Measurements from ENCODE around the gene COL4A2. TPM values are rescaled to one million over a fixed set of nuclear protein-coding genes. Genes with fewer than 3 reads are reported as not detected.
"Not testable (repeated sequence)": the region's sequence is repeated elsewhere in the genome, so short reads cannot be mapped to it uniquely, and the experiment has no call there.

COL4A2 gene
- total RNA-seq, 4 donors from 2014 or later = 43.0 to 72.7 (median 53.5) TPM

DNA sequence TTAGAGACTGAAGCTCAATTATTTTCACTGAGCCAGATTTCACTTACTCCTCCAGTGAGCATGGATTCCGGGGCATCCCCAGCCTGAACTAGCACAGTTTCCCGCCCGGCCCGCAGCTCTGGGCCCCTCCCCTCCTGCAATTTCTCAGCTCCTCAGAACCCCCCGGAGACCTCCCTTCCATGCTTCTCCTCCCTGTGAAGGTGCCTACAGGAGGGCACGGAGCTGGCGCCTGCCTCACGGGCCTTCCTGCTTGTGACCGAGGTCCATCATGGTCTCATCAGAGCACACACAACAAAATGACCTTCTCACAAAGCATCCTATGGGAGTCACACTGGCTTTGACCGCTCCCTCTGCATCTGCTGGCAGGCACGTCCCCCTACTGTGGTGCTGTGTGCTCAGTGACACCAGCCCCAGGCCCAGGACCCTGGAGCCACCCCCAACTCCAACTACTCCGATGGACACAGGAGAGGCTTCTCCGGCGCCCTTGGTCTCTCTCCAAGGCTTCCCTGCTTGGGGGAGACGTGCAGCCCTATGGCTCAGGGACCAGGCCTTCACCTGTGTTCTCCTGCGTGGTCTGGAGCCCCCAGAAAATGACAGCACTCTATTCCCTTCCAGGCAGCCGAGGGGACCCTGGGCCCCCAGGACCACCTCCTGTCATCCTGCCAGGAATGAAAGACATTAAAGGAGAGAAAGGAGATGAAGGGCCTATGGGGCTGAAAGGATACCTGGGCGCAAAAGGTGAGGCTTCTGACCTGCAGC, 177.4 kb downstream of the COL4A2 start:
- no peak overlapping the region for H3K4me3 ChIP-seq
- peaks cover 26% of the 10 kb centered on the region for H3K36me3 ChIP-seq
- no peaks in the 10 kb centered on the region for H3K27me3 ChIP-seq
- no peak overlapping the region for H3K27ac ChIP-seq
- no peak for TF ChIP-seq POLR2AphosphoS5 (IDR thresholded peaks at IDR 0.05)
- TF ChIP-seq, protein P1, sequence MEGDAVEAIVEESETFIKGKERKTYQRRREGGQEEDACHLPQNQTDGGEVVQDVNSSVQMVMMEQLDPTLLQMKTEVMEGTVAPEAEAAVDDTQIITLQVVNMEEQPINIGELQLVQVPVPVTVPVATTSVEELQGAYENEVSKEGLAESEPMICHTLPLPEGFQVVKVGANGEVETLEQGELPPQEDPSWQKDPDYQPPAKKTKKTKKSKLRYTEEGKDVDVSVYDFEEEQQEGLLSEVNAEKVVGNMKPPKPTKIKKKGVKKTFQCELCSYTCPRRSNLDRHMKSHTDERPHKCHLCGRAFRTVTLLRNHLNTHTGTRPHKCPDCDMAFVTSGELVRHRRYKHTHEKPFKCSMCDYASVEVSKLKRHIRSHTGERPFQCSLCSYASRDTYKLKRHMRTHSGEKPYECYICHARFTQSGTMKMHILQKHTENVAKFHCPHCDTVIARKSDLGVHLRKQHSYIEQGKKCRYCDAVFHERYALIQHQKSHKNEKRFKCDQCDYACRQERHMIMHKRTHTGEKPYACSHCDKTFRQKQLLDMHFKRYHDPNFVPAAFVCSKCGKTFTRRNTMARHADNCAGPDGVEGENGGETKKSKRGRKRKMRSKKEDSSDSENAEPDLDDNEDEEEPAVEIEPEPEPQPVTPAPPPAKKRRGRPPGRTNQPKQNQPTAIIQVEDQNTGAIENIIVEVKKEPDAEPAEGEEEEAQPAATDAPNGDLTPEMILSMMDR (IDR thresholded peaks at IDR 0.05) = no peak
- no peak for TF ChIP-seq EP300 (IDR thresholded peaks at IDR 0.05)
- TF ChIP-seq POLR2A (IDR thresholded peaks at IDR 0.05) = no peak
- no peaks in the 10 kb centered on the region for H3K9me3 ChIP-seq
- DNase-seq (ENCODE audit: low spot score in 2 of 2) = no peak
- H3K4me1 ChIP-seq = no peaks in the 10 kb centered on the region
- 88% methylated on average over 16 of the region's 18 CpGs for WGBS

DNA sequence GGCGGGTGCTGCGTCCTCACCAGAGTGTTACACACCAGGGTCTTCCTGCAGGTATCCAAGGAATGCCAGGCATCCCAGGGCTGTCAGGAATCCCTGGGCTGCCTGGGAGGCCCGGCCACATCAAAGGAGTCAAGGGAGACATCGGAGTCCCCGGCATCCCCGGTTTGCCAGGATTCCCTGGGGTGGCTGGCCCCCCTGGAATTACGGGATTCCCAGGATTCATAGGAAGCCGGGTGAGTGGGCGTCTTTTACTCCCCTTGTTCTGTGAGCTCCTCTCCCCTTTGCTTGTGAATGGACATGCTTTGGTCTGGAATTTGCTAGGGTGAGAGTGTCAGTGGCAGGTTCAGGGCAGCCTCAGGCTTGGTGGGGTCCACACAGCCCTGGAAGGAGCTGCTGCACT, 178.5 kb downstream of the COL4A2 start:
- H3K36me3 ChIP-seq = peaks cover 32% of the 10 kb centered on the region
- H3K27me3 ChIP-seq = no peaks in the 10 kb centered on the region
- no peaks in the 10 kb centered on the region for H3K9me3 ChIP-seq
- WGBS = 74% methylated on average over 7 of the region's 9 CpGs
- no peak overlapping the region for H3K27ac ChIP-seq
- no peak overlapping the region for H3K4me3 ChIP-seq
- TF ChIP-seq, protein P1 (IDR thresholded peaks at IDR 0.05) = no peak
- TF ChIP-seq EP300 (IDR thresholded peaks at IDR 0.05) = no peak
- TF ChIP-seq POLR2AphosphoS5 (IDR thresholded peaks at IDR 0.05) = no peak
- TF ChIP-seq POLR2A (IDR thresholded peaks at IDR 0.05) = no peak
- DNase-seq (ENCODE audit: low spot score in 2 of 2) = no peak
- no peaks in the 10 kb centered on the region for H3K4me1 ChIP-seq

DNA sequence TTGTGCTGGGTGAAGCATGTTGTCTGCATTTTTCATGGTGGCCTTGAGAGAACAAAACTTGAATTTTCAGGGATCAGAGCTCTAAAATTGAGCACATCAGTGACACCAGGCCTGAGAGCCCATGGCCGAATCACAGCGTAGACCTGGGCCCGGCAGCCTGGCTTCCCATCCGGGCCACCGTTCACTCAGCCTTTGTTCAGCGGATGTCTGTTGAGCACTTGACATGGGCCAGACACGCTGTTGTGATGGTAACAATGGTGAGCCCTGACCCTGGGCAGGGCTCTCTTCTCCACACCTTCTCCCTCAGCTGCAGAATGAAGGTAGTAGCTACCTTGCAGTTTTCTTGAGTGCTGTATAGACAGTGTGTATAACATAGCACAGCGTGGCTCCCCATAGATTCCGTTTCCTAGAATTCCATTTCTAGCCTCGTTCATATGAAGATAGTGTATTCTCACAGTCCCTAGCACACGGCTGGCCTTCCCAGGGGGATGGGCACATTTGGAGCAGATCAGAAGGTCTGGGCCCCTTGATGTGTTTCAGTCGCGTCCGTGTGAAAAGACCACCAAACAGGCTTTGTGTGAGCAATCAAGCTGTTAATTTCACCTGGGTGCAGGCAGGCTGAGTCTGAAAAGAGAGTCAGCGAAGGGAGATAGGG, 179.1 kb downstream of the COL4A2 start:
- Histone ChIP-seq H3K36me3 (peaks cover 38% of the 10 kb centered on the region), H3K27ac (no peak overlapping the region), H3K27me3 (no peaks in the 10 kb centered on the region), H3K9me3 (no peaks in the 10 kb centered on the region), H3K4me1 (no peaks in the 10 kb centered on the region), H3K4me3 (no peak overlapping the region)
- DNase-seq (ENCODE audit: low spot score in 2 of 2) = no peak
- TF ChIP-seq EP300 (IDR thresholded peaks at IDR 0.05) = no peak
- TF ChIP-seq POLR2A (IDR thresholded peaks at IDR 0.05) = no peak
- TF ChIP-seq POLR2AphosphoS5 (IDR thresholded peaks at IDR 0.05) = no peak
- TF ChIP-seq, protein P1 (IDR thresholded peaks at IDR 0.05) = no peak
- whole genome bisulfite sequencing = 90% methylated on average over 15 of the region's 15 CpGs

DNA sequence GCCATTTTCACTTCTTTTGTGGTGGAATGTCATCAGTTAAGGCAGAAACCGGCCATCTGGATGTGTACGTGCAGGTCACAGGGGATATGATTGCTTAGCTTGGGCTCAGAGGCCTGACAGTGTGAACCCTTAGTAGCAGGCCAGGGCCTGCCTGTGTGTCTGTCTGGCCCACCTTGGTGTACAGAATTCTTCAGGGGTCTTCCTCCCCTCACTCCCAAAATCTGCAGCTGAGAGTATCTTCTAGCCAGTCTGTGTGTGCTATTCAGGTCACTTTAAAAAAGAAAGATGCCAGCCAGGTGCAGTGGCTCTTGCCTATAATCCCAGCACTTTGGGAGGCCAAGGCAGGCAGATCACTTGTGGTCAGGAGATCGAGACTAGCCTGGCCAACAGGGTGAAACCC, 179.8 kb downstream of the COL4A2 start:
- H3K27me3 ChIP-seq; H3K27ac ChIP-seq; H3K4me3 ChIP-seq; H3K9me3 ChIP-seq; DNase-seq (ENCODE audit: low spot score in 2 of 2); H3K4me1 ChIP-seq: not testable (repeated sequence)
- 95% methylated on average over 3 of the region's 3 CpGs for WGBS
- H3K36me3 ChIP-seq = peaks cover 39% of the 10 kb centered on the region

DNA sequence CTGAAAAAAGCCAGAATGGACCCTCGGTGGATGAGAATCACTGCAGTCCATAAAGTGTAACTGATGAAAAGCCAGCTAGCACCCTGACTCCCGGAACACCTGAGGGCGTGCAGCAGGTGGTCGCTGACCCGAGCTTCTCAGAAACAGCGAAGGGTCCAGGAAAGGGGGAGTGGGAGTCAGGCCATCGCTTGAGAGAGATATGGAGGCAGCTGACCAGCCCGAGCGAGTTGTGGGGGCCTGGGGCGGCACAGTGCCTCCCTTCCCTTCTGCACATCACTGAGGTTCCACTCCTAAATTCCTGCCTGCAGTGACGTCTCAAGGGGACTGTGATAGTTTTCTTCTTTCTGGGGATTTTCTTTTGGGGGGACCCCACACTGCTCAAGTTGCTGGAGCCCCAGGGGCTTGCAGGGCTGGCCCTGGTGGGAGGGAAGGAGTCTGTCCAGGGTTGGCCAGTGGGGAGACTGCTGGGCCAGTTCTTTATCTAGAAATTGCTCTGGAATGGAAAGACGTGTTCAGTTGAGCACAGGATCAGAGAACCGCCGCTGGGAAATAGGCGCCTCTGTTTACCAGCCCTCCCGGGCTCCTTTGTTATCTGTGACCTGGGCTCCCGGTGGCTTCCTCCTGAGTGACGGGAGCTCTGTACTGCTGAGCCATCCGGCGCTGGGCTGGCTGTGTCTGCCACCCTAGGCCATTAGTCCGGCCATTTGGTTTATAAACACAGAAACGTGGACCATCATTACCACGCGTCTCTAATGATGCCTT, 183.1 kb downstream of the COL4A2 start:
- 86% methylated on average over 22 of the region's 24 CpGs for WGBS
- TF ChIP-seq EP300 (IDR thresholded peaks at IDR 0.05) (no peak), POLR2A (IDR thresholded peaks at IDR 0.05) (no peak)
- Histone ChIP-seq H3K27me3 (no peaks in the 10 kb centered on the region), H3K4me1 (no peaks in the 10 kb centered on the region), H3K4me3 (no peak overlapping the region), H3K36me3 (peaks cover 29% of the 10 kb centered on the region), H3K27ac (no peak overlapping the region), H3K9me3 (no peaks in the 10 kb centered on the region)
- DNase-seq (ENCODE audit: low spot score in 2 of 2) = no peak

Data from suprapubic skin (tissue), 4 donors.